NCI-H1092 treated with DMSO at 0.1 percent for 48 hours (cell line): Measurements from ENCODE around the gene BLVRB.
A peak's percentile ranks its signal among the peaks of the same experiment; 100 is the strongest.
"Not testable (repeated sequence)": the region's sequence is repeated elsewhere in the genome, so short reads cannot be mapped to it uniquely, and the experiment has no call there.

ENCODE experiments used
- DNase-seq: peaks from one replicate; lab custom pipeline; 2025; lab: John Stamatoyannopoulos, UW

Gene BLVRB

DNA sequence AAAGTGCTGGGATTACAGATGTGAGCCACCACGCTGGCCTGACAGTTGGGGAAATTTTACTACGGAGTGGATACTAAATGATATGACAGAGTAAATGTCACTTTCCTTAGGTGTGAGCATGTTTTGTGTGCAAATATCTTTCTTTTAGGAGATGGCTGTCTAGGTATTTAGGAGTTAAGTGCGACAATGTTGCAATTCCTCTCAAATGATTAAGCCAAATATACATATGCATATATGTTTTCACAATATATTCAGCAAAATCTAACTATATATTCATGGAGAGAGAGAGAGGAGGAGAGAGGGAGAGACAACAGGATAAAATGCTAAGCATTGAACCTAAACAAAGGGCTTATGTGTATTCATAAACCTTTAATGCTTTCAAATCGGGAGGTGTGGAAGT is 16.0 kb downstream of the BLVRB start:
- no peak for DNase-seq

DNA sequence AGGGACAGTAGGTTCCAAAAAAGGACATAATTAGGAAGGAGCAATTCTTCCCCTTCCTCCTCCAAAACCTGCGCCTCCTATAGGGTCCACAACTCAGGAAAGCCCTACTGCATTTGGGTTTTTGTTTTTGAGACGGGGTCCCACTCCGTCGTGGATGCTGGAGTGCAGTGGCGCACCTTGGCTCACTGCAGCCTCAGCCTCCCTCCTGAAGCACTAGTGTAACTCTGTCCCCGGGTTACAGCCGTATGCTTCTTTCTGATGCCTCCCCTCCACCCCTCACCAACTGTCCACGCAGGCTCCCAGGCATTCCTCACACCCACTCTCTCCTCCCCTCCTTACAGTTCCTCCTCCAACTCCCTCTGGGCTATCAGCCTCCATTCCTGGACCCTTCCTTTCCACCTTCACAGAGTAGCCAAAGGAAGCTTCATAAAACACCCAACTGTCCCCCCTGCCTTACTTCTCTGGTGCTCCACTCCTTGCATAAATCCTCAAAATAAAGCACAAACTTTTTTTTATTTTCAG is 19.2 kb downstream of the BLVRB start:
- DNase-seq, result no peak

DNA sequence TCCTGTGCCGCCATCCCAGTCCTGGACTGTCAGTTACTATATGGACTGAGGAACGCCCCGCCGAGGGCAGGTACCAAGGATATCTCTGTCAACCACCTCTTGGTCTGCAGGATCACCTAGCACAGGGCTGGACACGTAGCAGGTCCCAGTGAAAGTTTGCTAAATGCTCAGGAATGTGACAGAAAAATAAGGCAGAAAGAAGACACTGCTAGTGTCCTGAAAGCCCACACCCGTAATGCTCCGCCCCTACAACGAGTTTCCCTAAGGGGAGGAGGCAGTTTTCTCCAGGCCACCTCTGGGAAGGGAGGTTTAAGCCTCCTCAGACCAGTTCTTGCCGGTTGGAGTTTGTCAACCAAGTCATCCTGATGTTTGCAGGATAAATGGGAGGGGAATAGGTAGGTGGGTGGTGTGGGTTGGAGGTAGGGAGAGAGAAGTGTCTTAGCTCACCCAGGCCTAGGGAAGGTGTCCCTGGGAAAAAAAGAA is 19.7 kb downstream of the BLVRB start:
- DNase-seq, result no peak

DNA sequence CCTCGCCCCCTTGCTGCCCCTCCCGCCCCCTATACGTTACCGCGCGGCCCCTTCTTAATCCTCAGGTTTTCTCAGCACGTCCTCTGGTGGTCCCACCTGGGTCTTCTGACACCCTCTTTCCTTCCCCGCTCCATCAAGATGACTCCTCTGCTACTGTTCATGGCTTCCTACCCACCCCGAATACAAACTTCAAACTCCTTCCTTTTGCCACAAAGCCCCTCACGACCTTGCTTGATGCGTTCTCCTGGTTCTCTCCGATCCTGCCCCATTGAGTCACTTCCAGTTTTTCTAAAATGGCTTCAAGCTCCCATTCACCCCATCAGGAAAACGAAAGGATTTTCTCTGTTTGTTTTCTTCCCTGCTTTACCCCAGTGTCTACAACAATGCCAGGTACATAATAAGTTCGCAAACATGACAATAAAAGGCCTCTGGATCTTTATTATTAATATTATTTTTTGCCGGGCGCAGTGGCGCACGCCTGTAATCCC is 20.7 kb downstream of the BLVRB start:
- no peak for DNase-seq

DNA sequence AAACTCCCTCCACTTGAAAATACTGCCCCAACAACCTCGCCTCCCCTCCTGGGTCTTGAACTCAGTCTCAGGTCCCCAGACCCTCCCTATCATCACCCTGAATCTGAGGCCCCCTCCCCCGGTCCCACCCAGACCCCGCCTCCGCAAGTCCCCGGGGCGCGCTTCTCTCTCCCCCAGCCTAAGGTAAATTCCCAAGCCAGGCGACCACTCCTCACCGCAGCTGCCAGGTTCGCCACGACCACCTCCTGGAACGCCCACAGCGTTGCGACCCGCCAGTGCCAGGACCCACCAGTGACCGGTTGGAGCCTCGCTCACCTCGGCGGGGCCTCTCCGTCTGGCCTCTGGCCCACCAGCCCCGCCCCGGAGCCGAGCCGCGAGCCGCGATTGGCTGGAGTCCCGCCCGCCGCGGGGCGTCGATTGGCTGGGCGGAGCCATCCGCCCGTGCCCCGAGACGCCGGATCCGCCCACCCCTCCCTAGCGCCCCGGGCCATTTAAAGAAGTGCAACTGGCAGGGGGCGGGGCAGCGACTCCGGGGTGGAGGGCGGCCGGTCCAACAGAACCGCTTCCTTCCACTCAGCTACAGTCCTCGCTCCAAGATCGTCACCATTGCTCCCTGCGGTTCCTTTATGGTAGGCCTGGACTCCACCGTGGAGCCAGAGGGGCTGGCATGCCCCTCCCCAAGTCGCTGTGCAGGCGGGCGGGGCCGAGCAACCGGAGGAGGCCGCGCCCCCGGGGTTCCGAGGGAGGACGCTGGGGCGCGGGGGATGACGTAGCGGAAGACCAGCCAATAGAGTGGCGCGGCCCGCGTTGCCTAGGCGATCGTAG is 21.3 kb downstream of the BLVRB start, which contains the start of gene SERTAD3:
SERTAD3 (minus strand) TSS at position 336 of the 825 bp plus-strand sequence. CDS start 2,255 bp downstream, outside the sequence.
- DNase-seq, result peak; percentile 97

DNA sequence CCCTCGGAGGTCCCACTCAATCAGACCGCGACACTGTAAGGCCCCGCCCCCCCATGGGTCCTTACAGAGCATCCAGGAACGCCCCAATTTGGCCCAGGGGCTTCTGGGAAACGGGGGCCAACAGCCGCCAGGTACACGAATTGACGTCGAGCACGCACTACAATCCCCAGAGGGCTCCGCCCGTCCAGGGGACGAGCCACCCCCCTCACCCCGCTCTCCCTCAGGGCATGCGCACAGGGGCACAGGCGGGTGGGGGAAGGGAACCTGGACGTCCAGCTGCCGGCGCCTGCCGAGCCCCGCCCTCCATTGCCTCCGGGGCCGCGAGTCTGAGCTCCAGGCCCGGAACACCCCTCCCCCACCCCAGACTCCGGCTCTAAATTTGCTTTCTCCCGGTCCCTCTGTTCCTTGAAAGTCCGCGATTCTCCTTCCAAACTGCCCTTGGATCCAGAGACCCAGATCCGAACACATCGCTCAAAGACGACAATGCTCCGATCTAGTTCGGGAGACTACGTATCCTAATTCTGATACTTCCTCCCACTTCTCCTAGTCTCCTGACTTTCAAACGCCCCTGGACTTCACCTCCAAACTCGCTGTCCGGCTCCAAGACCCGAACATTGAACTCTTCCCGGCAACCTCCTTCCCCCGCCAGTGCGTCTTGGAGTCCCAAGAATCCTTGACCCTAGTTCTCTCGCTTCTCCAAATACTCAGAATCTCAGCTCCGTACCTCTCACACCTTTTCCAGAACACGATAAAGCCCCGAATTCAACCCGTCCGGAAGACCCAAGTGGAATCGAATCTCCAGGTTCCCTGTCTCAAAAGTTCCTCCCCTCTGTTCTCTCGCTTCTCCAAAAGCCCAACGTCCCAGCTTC is 22.2 kb downstream of the BLVRB start:
- DNase-seq, result peak; percentile 93

DNA sequence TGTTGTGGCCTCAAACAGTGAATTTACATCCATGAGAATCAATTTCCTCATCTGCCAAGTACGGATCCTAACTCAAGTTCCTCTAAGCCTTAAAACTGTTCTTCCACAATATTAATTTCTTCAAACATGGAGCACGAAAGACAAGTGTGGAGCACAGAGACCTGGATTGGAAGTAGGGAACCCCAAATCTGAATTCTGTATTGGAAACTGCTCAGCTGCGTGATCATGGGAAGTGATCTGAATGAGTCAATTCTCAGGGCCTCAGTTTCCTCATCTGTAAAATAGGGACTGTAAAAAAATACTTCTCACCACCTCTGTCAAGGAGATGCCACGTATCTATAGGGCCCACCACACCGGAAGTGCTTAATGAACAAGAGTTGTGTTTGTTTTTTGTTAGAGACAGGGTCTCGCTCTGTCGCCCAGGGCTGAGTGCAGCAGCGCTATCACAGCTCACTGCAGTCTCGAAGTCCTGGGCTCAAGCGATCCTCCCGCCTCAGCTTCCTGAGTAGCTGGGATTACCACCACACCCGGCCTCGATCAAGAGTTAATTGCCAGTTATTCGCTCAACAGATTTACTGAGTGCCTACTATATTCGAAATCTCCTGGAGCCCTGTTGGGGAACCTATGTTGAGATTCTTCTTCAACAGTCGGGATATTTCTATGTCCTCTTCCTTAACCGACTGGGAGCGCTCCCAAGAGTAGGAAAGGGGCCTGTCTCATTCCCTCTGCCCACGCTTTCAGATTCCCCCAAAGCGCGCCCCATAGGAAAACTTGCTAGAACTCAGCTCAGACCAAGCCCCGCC is 23.0 kb downstream of the BLVRB start:
- no peak for DNase-seq

DNA sequence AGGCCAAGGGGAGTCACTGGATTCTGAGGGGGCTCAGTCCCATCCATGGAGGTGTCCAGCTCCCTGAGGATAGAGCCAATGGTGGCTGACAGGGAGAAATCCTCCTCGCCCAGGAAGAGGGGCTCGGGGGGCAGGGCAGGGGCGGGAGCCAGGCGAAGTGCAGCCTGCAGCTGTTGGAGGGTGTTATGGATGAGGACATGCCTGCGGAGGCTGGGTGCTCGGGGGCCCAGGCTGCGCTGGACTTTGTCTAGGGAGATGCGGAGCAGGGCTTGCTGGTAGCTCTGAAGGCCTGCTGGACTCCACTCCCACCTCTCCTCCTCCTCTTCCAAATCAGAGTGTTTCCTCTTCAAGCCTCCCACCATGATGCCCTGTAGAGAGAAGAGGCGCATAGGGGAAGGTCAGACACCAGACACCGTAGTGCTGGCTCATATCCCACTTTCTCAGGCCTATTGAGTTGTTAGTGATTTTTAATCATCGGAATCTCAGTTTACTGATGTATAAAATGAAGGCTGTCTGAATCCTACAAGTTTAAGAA is 23.8 kb downstream of the BLVRB start:
- no peak for DNase-seq

DNA sequence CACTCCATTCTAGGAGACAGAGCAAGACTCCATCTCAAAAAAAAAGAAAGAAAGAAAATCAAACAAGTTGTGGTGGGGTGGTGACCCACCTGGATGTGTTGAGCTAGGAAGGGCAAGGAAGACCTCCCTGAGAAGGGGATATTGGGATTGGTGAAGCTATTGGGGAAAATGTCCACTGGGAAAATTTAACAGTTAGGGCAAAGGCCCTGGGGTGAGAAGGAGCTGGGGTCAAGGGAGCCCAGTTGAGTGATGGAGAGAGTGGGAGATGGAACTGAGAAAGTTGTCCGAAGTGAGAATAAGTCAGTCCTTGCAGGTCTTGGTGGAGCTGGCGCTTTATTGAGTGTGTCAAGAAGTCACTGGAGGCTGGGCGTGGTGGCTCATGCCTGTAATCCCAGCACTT is 27.3 kb downstream of the BLVRB start:
- no peak for DNase-seq

DNA sequence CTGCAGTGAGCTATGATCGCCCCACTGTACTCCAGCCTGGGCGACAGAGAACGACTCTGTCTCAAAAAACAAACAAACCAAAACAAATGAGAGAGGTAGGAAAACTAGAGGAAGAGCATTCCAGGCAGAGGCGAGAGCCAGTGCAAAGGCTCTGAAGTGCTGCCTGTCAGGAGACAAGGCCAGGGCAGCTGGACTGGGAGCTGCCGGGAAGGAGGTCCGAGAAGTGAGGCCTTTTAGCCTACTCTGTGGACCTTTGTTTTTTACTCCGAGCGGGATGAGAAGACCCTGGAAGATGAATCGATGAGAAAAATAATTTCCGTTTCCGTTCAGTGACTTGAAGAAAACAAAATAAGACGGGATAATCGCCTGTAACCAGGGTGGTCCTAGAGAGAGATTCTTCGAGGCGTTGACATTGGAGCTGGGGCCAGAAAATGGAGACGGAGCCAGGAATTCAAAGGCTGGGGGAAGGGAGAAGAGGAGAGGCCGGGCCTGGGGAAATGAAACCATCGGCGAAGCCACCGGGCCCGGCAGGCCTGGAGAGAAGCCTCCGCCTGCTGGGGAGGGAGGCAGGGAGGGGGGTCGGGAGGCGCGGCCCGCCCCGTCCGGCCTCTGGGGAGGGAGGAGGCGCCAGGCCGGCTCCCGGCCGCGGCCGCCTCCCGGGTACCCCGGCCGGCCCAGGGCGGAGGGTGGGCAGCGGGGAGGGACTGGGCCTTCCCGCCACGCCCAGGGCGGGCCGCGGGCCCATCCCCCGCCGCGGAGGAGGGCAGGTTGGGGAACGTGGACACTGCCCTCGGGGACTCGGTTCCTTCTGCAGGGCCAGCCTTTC is 31.9 kb downstream of the BLVRB start:
- DNase-seq, result peak; percentile 58

DNA sequence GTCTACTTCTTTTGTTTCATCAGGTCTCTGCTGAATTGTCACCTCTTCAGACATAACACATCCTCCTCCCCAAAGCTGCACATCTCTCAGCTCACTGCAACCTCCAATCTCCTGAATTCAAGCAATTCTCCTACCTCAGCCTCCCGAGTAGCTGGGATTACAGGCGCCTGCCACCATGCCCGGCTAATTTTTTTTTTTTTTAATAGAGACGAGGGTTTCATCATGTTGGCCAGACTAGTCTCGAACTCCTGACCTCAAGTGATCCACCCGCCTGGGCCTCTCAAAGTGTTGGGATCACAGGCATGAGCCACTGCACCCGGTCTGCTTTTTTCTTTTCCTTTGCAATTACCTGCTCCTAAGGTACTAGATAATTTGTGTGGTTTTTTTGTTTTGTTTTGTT is 32.8 kb downstream of the BLVRB start:
- DNase-seq, result not testable (repeated sequence)

DNA sequence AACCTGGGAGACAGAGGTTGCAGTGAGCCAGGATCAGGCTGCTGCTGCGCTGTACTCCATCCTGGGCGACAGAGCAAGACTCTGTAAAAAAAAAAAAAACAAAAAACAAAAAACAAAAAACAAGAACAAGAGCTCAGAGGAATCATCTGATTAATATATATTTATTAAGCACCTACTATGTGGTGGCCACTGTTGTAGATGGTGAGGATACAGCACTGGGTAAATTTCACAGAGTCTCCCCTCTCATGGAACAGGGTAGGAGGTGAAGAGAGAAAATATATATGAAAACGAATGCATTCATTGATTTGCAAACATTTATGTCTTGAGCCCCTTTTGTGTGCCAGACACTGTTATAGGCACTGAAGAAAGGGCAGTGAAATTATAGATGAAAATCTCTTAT is 33.8 kb downstream of the BLVRB start:
- DNase-seq, result no peak

DNA sequence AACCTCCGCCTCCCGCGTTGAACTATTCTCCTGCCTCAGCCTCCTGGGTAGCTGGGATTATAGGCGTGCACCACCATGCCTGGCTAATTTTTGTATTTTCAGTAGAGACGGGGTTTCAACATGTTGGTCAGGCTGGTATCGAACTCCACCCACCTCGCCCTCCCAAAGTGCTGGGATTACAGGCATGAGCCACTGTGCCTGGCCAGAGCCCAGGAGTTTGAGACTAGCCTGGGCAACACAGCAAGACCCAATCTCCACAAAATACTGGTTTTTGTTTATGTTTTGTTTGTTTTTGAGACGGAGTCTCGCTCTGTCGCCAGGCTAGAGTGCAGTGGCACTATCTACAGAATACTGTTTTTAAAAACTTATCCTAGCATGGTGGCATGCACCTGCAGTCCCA is 35.3 kb downstream of the BLVRB start:
- not testable (repeated sequence) for DNase-seq

DNA sequence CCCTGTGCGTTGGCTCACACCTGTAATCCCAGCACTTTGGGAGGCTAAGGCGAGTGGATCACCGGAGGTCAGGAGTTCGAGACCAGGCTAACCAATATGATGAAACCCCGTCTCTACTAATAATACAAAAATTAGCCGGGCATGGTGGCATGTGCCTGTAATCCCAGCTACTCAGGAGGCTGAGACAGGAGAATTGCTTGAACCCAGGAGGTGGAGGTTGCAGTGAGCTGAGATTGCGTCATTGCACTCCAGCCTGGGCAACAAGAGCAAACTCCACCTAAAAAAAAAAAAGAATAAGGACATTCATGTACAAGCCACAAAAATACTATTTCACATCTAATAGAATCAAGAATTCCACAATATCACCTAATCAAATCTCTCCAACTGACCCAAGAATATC is 37.3 kb downstream of the BLVRB start:
- DNase-seq, result not testable (repeated sequence)

DNA sequence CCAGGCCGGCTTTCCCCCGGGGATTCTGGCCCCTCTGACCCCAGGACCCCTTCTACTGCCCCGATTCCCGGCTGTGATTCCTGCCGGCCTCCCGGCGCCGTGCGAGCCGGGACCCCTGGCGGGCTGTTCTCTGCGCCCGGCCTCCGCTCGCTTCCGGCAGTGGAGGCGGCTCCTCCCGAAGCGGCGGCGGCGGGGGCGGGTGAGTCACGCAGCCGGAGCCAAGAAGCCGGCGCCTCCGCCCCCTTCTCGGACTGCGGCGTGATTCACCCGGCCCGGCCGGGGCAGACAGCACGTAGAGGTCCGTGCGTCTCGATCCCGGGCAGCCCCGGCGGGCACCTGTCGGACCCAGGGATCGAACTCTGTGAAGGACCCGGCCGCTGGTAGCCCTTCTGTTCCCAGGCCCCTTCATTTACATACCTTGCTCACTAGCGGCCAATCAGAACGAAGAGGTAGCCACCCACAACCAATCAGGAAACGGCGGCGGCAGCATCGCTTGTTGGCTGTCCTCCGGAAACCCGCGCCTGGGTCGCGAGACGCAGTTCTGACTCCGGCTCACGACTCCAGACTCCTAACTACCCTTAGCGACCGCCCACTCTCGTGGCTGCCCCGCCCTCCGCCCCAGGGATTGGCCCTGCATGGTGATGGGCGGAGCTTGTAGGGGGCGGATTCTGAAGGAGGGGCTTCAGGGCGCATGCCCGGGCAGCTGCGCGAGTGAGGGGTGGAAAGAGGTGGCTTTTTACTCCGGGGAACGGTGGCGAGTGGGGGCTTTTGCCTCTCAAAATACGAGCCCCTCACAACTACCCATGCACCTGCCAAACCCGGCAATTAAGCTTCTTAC is 39.9 kb downstream of the BLVRB start, which contains the start of gene SERTAD1:
SERTAD1 (minus strand) TSS at position 543 of the 838 bp plus-strand sequence. CDS start 2,446 bp downstream, outside the sequence.
- DNase-seq, result peak; percentile 97

DNA sequence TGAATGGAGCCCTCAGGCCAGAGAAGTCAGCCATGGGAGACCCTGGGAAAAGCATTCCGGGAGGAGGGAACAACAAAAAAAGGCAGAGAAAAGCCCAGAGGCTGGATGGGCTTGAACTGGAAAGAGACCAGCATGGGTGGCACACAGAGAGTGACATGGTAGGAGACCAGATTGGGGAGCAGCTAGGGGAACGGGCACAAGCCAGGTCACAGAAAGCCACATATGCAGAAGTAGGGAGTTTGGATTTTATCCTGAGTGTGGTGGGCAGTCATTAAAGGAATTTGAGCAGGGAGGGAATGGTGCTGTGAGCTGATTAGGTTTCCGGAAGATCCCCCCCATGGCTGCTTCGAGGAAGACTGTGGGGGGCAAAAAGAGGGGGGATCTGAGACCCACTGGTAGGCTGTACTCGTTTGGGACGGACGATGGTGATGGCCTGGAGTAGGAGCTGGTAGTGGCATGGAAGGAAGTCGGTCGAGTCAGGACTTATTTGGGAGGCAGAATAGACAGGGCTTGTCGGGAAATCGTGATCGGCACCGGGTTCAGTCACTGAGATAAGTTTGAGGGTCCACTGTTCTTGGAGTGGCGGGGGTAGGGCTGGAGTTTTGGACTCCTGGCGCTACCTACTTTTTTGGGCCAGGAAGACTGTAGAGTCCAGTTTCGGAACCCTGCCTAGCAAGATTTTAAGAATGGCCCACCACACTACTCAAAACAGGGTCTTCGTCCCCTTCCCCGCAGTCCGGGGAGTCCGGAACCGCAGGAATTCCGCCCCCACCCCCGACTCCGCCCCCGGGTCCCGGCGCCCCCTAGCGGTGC is 40.7 kb downstream of the BLVRB start:
- no peak for DNase-seq

DNA sequence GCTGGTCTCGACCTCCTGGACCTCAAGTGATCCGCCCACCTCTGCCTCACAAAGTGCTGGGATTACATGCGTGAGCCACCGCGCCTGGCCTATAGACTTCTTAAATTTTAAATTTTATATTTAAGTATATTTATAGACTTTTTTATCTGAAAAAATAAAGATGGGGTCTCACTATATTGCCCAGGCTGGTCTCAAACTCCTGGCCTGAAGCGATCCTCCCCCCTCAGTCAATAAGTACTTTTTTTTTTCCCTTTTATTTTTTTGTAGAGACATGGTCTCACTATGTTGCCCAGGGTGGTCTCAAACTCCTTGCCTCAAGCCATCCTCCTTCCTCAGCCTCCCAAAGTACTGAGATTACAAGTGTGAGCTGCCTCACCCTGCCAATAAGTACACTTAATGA is 41.6 kb downstream of the BLVRB start:
- no peak for DNase-seq
